COLO668 (cell line): ENCODE results near the gene NUTF2.
"Not testable (repeated sequence)": the region's sequence is repeated elsewhere in the genome, so short reads cannot be mapped to it uniquely, and the experiment has no call there.

Experiments used
- DNase-seq: peaks from one replicate; lab custom pipeline; 2025; ENCODE audit not compliant: unreplicated experiment; lab: John Stamatoyannopoulos, UW

Gene NUTF2

GRCh38 chr16:67862623-67863583 lies 16.2 kb downstream of the NUTF2 start:
- DNase-seq, result no peak

DNA sequence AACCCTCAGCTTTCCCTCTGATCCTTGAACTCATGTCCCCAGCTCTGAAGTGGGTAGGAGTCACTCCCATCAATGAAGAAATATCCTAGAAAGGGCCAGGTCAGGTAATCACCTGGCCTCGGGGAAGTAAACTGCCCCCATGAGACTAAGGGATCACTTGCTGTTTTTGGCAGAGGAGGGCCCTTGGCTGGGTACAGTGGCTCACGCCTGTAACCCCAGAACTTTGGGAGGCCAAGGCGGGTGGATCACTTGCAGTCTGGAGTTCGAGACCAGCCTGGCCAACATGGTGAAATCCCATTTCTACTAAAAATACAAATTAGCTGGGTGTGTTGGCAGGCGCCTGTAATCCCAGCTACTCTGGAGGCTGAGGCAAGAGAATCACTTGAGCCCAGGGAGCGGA lies 17.3 kb downstream of the NUTF2 start:
- DNase-seq, result not testable (repeated sequence)

DNA sequence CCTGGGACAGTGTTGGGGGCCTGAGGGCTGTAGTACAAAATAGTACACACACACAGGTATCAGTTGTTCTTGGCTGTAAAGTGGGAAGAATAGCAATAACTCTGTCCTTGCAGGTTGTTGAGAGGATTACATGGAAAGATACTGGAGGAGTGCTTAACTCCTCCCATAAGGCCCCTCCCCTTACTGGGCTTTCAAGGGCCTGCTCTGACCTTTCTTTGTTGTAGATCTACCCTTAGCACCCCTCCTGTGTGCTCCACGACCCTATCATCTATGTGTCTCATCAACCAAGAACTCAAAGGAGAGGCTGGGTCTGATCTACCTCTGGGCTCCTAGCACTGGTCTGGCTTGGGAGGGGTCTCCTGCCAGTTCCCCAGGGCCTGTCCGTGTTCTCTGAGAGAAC lies 17.9 kb downstream of the NUTF2 start:
- DNase-seq, result no peak

DNA sequence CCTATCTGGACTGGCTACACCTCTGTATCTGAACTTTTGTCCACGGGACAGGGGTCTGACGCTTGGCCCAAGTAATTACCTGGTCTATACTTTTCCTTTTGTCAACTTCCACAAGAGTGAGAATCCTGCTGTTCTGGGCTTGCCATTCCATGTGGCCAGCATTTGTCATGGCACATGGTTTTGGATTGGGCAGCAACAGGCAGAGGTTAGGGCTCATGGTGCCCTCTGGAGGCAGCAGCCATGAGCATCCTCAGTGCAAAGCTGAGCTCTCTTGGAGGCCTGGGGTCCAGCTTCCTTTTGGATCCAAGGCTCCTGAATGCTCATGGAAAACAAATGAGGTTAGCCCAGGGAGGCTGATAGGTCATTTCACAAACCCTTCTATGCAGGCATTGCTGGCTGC lies 18.6 kb downstream of the NUTF2 start:
- peak; percentile 47 for DNase-seq

GRCh38 chr16:67868290-67868689 lies 21.6 kb downstream of the NUTF2 start:
- no peak for DNase-seq

DNA sequence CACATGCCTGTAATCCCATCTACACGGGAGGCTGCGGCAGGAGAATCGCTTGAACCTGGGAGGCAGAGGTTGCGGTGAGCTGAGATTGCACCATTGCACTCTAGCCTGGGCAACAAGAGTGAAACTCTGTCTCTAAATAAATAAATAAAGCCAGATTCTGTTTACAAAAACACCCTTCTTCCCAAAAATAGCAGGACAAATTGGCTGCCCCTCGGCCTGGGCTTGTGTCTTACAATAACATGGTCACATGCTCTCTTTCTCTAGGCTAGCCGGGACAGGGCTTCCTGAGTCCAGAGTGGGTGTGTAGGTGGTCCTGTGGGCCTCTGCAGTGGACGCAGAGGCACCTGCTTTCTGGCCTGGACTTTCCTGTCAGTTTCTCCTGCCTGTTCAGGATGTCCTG lies 22.9 kb downstream of the NUTF2 start:
- DNase-seq, result no peak

DNA sequence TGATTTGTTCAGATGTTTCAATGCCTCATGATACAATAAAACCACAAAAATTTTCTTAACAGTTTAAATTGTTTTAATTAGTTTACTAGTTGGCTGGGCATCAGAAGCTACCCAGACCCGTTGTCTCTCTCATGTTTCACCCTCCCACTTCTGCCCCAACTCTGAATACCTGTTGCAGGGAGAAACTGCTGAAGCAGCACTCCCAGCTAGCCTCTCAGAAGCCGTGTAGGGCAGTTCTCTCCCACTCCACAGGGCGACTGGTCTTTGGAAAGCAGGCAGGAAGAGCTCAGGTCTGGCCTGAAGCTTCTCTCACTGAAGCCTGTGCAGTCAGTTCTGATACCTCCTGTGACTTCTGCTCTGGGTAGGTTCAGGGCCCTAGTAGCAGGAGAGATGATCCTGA lies 24.5 kb downstream of the NUTF2 start:
- DNase-seq, result no peak

- DNase-seq, result no peak
Observed at GRCh38 chr16:67872131-67872630, 25.4 kb downstream of the NUTF2 start.

DNA sequence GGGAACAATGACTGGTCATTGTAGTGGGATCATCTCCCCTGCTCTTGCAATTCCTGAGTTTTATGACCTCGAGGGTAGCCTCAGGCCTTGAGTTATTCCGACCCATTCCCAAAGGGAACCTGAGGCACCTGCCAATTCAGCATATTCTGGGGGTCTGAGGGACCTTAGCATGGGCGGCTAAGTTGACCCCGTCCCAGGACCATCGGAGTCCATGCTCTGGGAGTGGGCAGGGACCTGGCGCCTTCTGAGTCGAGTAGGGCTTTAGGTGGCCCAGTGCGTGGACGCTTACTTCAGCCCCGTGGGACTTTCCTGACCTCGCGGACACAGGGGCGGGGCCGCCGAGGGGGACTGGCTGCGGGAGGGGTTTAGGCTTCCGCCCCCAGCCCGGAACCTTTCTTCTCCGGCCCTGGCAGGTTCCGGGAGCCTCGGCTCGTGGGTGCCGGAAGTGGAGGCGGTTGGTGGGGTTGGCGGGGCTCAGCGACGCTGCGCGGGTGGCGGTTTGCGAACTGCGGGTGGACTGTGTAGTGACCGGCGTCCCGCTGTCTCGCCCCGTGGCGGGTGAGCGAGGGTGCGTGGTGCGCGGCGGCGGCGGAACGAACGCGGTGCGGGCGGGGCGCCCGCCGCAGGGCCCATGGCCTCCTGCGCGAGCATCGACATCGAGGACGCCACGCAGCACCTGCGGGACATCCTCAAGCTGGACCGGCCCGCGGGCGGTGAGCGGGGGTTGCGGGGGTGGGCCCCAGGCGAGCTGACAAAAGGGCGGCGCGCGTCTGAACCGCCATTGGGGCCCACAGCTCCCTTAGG lies 26.1 kb downstream of the NUTF2 start, which contains the start of gene EDC4:
Gene EDC4 (plus strand): TSS at position 422 of the 804 bp plus-strand sequence. CDS start 210 bp downstream, at position 632.
- peak; percentile 85 for DNase-seq

DNA sequence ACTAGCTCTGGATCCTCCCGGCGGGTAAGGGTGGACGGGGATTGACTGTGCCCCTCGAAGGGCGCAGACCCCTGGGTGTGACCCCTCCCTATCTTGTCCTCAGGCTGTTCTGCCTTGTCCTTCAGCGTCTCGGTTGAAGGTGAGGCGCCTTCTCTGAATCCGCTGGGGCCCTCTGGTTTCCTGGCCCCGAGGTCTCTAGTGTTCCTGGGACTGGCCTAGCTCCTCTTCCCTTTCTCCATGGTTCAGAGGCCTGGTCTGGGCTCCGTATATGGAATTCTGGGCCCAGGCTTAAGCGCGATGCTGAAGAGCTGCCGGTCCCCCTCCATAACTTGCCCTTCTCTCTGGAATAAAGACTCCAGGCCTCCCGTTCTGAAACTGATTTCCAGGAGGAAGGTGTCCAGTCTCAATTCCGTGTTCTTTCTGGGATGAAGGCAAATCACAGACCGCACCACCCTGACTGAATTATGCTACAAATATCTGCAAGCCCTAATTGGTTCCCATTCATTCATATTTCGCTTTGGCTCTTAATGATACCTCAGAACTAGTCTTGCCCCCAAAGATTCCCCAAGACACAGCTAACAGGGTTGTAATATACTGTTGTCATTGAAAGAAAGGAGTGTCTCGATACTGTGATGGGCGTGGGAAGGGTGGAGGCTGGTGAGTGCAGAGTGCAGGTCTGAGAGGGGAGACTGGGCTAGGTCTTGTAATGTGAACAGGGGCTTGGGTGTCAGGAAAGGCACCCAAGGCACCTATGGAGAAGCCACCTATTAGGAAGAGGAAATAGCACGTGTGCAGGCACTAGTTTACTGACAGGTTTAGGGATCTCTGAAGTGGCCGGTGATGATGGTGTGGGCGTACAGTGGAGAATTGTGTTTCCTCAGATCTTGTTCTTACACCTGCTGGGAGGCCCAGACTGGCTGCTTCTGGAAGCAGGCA lies 27.0 kb downstream of the NUTF2 start:
- no peak for DNase-seq

DNA sequence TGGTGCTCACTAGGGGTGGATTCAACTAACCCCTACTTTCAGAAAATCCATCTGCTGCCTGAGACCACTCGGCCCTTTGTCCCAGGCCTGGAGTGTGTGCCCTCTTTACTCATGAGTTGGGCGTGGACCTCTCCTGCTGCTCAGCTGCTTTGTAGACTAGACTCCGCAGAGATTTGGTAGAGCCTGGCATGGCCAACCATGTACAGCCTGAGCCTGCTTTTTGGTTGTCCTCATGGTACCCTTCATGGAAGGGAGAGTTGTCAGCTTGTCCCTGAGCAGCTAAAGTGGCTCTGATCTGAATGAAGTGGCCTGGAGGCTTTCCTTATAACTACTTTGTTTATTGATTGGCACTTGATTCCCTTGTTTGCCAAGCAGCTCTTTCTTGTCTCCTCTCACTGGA lies 27.6 kb downstream of the NUTF2 start:
- no peak for DNase-seq

GRCh38 chr16:67877064-67877463 lies 30.3 kb downstream of the NUTF2 start:
- DNase-seq, result no peak

- DNase-seq, result no peak
Observed at GRCh38 chr16:67878232-67878631, 31.5 kb downstream of the NUTF2 start.

DNA sequence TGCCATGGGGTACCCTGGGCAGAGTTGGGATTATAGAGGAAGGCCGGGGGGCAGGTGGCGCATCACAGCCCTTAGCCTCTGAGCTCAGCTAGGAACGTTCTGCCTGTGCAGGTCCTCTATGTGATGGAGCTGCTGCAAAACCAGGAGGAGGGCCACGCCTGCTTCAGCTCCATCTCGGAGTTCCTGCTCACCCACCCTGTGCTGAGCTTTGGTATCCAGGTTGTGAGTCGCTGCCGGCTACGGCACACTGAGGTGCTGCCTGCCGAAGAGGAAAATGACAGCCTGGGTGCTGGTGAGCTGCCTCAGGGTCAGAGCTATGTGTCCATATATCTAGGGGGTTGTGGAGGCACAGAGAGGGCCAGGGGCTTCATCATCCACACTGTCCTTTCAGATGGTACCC lies 32.1 kb downstream of the NUTF2 start:
- no peak for DNase-seq

DNA sequence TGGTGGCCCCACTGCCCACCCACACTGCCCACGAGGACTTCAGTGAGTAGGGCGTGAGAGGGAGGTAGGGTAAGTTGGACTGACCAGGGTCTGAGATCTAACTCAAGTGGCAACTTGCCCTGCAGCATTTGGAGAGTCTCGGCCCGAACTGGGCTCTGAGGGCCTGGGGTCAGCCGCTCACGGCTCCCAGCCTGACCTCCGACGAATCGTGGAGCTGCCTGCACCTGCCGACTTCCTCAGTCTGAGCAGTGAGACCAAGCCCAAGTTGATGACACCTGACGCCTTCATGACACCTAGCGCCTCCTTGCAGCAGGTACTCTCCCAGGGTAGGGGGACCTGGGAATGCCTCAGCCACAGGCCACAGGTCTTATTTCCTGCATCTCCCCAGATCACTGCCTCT lies 32.7 kb downstream of the NUTF2 start:
- DNase-seq, result no peak

DNA sequence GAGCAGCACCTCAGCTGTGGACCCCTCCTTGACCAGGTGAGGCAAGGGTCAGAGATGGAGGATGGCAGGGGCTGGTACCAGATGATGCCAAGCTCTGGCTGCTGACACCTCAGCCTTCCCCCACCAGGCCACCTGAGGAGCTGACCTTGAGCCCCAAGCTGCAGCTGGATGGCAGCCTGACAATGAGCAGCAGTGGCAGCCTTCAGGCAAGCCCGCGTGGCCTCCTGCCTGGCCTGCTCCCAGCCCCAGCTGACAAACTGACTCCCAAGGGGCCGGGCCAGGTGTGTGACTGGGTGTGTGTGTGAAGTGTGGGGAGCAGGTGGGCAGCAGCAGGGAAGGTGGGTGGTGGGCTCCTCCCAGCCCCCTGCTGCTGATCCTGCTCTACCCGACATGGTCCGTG lies 33.2 kb downstream of the NUTF2 start:
- DNase-seq, result no peak

GRCh38 chr16:67880584-67880983 lies 33.9 kb downstream of the NUTF2 start:
- no peak for DNase-seq

DNA sequence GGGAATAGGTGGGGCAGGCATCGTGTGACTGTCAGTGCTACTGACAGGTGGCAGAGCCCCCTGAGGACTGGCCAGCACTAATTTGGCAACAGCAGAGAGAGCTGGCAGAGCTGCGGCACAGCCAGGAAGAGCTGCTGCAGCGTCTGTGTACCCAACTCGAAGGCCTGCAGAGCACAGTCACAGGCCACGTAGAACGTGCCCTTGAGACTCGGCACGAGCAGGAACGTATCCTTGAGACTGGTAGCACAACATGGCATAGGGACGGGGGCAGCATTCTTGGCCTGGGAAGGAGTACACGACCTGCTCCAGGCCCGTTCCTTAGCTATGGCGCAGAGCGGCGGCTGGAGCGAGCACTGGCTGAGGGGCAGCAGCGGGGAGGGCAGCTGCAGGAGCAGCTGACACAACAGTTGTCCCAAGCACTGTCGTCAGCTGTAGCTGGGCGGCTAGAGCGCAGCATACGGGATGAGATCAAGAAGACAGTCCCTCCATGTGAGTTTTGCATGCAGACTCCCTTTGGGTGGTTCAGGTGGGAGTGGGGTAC lies 35.0 kb downstream of the NUTF2 start:
- DNase-seq, result no peak

DNA sequence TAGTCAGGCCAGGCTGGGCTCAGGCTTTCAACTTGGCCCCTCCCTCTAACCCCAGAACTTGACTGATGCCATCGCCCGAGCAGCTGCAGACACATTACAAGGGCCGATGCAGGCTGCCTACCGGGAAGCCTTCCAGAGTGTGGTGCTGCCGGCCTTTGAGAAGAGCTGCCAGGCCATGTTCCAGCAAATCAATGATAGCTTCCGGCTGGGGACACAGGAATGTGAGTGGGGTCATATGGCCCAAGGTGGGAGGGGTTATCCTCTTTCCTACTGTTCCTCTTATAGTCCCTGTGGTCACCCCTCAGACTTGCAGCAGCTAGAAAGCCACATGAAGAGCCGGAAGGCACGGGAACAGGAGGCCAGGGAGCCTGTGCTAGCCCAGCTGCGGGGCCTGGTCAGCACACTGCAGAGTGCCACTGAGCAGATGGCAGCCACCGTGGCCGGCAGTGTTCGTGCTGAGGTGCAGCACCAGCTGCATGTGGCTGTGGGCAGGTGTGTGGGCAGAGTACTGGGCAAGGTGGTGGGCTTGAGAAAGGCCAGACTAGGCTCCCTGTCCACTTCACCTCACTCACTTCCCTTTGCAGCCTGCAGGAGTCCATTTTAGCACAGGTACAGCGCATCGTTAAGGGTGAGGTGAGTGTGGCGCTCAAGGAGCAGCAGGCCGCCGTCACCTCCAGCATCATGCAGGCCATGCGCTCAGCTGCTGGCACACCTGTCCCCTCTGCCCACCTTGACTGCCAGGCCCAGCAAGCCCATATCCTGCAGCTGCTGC lies 35.8 kb downstream of the NUTF2 start:
- DNase-seq, result no peak
